HK-2 (cell line): ENCODE data around the gene FANCE.
"Not testable (repeated sequence)": the region's sequence is repeated elsewhere in the genome, so short reads cannot be mapped to it uniquely, and the experiment has no call there.

Experiments
- DNase-seq: peaks from one replicate; pipeline ENCODE4 v3.0.0-alpha.2; 2018; ENCODE audit not compliant: unreplicated experiment

The FANCE gene

DNA sequence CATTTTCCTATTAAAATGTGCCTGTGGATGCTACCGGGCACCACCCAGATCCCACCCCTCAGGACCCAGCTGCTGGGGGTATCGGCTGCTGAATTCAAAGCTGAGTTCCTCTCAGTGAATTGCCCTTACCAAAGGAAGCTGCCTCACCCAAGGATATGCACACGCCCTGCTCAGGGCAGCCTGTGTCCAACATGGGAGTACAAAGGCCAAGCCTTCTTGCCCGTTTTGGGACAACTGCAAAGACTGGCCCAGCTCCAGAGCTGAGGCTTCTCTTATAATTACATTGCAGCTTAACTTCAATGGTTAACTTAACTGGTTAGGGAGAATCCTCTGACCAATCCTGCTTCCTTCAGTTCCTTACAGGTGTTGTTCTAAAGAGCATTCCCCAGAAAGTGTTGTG is 19.8 kb upstream of the FANCE start:
- DNase-seq = no peak

DNA sequence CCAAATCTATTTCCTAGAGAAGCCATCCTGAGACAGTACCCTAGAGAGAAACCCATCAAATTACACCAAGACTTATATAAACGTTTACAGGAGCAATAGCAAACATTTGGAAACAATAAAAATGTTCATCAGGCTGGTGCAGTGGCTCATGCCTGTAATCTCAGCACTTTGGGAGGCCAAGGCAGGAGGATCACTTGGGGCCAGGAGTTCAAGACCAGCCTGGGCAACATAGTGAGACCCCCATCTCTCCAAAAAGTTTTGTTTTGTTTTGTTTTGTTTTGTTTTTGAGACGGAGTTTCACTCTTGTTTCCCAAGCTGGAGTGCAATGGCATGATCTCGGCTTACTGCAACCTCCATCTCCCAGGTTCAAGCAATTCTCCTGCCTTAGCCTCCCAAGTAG is 19.4 kb upstream of the FANCE start:
- DNase-seq = not testable (repeated sequence)

- DNase-seq = no peak
Measured at GRCh38 chr6:35435074-35435837, 16.9 kb upstream of the FANCE start.

GRCh38 chr6:35436071-35436857 is 15.9 kb upstream of the FANCE start:
- no peak for DNase-seq

DNA sequence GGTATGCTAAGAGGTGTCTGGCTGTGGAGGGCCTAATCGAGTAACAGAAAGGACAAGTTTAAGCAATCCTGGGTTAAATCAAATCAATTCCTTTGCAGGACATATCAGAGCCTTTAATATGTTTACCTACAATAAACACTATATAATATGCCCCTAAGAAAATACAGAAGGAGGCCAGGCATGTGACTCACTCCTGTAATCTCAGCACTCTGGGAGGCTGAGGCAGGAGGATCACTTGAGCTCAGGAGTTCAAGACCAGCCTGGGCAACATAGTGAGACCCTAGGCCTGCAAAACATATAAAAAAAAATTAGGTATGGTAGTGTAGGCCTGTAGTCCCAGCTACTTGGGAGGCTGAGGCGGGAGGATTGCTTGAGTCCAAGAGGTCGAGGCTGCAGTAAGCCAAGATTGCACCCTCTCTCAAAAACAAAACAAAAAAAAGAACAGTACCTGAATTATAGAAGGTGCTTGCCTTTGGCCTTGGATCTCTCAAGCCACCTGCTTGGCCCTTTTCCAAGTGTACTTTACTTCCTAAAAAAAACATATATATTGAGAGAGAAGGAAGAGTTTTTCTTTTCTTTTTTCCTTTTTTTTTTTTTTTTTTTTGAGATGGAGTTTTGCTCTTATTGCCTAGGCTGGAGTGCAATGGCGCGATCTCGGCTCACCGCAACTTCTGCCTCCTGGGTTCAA is 13.6 kb upstream of the FANCE start:
- DNase-seq = not testable (repeated sequence)

DNA sequence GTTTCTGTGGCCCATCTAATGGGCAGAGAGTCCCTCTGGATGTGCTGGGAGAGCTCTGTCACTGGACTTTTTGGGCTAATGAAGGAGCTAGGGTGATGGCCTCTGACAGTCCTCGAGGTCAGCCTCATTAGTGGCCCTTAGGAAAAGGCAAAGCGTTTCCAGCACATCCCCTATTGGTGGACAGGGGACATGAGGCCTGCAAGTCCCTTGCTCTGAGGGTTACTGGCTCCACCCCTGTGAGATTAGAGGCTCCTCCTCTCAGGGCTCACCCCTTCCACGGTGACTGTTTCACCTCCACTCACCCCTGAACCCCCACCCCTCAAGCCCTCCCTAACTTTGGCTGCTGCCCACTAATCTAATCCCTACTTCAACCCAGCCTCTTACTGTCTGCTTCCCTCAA is 12.8 kb upstream of the FANCE start:
- DNase-seq = no peak

DNA sequence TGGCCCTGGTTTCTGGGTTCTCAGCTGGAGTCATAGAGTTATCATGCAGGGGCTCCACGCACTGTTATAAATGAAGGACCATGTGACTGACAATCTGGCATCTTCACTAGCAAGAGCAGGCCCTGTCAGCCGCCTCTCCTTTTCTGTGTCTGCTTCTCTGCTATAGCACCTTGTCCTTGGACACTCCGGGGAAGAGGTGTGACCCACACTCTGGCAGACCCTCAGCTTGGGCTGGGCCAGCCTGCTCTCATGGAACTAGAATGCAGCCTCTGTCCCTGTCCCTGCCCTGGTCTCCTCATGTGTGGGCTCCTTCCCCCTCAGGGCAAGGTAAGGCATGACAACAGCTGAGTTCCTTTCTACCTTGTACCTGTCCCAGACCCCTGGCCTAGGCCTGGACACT is 10.9 kb upstream of the FANCE start:
- DNase-seq = no peak

DNA sequence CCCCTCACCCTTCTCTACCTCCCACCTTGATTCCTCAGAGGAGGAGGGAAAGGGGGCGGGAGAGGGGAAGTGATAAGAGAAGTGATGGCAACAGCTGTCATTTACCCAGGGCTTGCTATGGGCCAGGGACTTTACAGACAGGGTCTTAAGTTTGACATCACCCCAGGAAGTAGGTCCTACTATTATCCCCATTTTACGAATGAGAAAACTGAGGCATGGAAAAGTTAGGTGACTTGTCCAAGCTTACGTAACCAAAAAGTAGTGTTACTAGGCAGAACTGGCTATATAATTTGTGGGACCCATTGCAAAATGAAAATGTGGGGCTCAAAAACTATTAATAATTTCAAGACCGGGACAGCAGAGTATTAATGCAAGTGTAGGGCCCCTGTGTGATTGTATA is 10.5 kb upstream of the FANCE start:
- DNase-seq = no peak

DNA sequence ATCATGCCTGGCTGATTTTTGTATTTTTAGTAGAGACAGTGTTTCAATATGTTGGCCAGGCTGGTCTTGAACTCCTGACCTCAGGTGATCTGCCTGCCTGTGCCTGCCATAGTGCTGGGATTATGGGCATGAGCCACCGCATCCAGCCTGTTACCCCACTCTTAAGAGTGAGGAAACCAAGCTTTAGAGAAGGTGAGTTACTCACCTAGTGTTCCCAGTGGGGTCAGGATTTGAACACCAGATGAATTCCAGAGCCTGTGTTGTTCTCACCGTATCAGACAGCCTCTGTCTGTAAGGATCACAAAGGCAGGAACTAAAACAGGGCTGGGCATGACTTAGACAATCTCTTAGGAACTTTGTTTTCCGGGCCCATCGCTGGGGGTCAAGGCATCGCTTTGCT is 9.4 kb upstream of the FANCE start:
- DNase-seq = no peak

GRCh38 chr6:35443341-35444030 is 8.7 kb upstream of the FANCE start:
- no peak for DNase-seq

DNA sequence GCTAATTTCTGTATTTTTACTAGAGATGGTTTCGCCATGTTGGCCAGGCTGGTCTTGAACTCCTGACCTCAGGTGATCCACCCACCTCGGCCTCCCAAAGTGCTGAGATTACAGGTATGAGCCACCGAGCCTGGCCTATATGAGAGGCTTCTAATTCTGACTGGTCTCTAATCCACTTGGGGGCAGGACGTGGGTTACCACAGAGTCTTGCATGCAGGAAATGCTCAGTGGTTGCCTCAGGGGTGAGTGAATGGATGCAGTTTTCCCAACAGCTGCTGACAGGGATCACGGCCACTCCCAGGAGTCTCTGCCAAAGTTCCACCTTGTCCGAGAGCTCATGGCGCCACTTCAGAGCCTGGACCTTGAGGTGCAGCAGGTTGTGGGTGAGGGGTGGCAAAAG is 6.4 kb upstream of the FANCE start:
- DNase-seq = no peak

- DNase-seq = no peak
Measured at GRCh38 chr6:35448191-35448590, 3.9 kb upstream of the FANCE start.

DNA sequence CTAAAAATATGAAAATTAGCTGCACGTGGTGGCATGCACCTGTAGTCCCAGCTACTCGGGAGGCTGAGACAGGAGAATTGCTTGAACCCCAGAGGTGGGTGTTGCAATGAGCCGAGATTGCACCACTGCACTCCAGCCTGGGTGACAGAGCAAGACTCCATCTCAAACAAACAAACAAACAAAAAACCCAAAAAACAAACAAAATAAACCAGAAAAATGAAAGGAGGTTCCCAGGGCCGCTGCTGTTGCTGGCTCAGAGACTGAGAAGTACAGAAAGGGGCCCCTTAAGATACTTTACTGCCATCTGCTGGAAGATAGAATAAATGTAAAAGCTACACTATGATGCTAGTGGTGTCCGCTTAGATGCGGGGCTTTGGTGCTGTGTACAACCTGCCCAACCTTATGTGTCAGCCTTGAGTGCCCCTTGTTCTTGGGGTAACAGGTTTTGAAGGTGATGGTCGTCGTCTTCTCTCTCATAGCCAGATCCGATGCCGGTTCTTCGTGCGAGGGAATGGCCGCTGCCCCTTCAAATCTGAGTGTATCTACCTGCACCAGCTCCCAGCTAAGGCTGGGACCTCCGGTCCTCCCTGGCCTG is 2.8 kb upstream of the FANCE start:
- peak; percentile 12 for DNase-seq

- DNase-seq = no peak
Measured at GRCh38 chr6:35451354-35452182, 570 bp upstream of the FANCE start.

GRCh38 chr6:35453236-35453635 is 1.1 kb downstream of the FANCE start:
- DNase-seq = no peak

GRCh38 chr6:35454391-35455110 is 2.4 kb downstream of the FANCE start:
- no peak for DNase-seq

DNA sequence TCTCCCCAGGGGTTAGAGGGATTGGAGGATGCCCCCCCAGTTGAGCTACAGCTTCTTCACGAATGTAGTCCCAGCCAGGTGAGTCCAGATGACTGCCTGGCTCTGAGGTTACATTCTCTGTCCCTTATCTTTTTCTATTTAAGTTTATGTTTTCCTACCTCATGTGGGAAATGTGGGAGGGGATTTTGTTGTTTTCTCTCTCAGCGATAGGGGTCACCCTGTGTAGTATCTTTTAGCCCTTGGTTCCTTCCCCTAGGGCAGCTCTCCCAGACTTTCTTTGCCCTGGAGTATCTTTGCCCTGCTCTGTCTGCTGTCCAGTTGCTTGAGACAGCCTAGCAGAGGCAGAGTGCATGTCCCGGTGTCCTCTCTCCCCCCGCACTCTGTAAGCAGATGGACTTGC is 5.8 kb downstream of the FANCE start:
- DNase-seq = no peak

DNA sequence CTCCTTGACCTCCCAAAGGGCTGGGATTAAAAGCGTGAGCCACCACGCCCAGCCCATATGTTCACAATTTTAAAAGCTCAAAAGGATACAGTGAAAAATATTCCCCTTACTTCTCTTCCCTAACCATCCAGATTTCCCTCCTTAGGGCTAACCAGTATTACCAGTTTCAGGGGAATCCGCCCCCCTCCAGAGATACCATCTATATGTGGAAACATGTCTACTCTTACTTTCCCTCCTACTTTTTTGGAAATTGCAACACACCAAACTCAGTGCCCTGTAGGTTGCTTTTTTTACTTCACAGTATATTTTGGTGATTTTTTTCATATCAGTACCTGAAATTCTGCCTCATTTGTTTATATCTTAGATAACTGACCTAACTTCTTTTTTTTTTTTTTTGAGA is 9.1 kb downstream of the FANCE start:
- no peak for DNase-seq

GRCh38 chr6:35463292-35463691 is 11.2 kb downstream of the FANCE start:
- no peak for DNase-seq

DNA sequence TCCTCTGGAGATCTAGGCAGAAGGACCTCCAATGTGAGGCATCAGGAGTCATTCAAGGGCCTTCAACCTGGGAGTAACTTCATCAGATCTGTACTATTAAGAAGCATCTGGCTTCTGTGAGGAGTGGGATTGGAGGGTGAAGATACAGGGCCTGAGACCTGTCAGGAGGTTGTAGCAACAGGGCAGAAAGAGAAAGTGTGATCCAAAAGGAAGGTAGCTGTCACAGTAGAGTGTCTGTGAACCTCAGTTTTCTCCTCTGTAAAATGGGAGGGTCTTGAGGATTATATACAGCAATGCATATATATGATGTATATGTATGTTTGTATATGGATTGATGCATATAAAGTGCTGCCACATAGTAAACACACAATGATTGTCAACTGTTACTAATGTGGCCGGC is 13.5 kb downstream of the FANCE start:
- no peak for DNase-seq
